ENCODE measurements around the gene COL27A1.

COL27A1 gene

GRCh38 chr9:114275246-114276004, 120.1 kb downstream of the COL27A1 start:
- DNase-seq = no peak

GRCh38 chr9:114276908-114277821, 121.8 kb downstream of the COL27A1 start:
- no peak for DNase-seq

GRCh38 chr9:114278356-114278755, 123.0 kb downstream of the COL27A1 start:
- no peak for DNase-seq

GRCh38 chr9:114278881-114279570, 123.7 kb downstream of the COL27A1 start:
- no peak for DNase-seq

- no peak for DNase-seq
Measured at GRCh38 chr9:114279693-114280092, 124.4 kb downstream of the COL27A1 start.

GRCh38 chr9:114280636-114281472, 125.5 kb downstream of the COL27A1 start:
- no peak for DNase-seq

- DNase-seq = no peak
Measured at GRCh38 chr9:114281473-114282103, 126.3 kb downstream of the COL27A1 start.

- DNase-seq = no peak
Measured at GRCh38 chr9:114282104-114282485, 126.8 kb downstream of the COL27A1 start.

GRCh38 chr9:114282507-114282906, 127.2 kb downstream of the COL27A1 start:
- no peak for DNase-seq

- DNase-seq = no peak
Measured at GRCh38 chr9:114282926-114283325, 127.6 kb downstream of the COL27A1 start.

GRCh38 chr9:114283551-114284111, 128.3 kb downstream of the COL27A1 start:
- no peak for DNase-seq

GRCh38 chr9:114284316-114285060, 129.2 kb downstream of the COL27A1 start:
- DNase-seq = no peak

- DNase-seq = no peak
Measured at GRCh38 chr9:114285166-114285867, 130.0 kb downstream of the COL27A1 start.

- no peak for DNase-seq
Measured at GRCh38 chr9:114286146-114286679, 130.9 kb downstream of the COL27A1 start.

- no peak for DNase-seq
Measured at GRCh38 chr9:114287001-114287762, 131.8 kb downstream of the COL27A1 start.

- no peak for DNase-seq
Measured at GRCh38 chr9:114287763-114288192, 132.4 kb downstream of the COL27A1 start.

GRCh38 chr9:114288193-114289091, 133.1 kb downstream of the COL27A1 start:
- DNase-seq = no peak

GRCh38 chr9:114289106-114289505, 133.8 kb downstream of the COL27A1 start:
- DNase-seq = no peak

All from bone marrow (tissue), 2 donors.